Urinary bladder (tissue), 2 donors: ENCODE data around the gene CNP. TPM values are rescaled to one million over a fixed set of nuclear protein-coding genes. Genes with fewer than 3 reads are reported as not detected.

Experiments
- polyA plus RNA-seq: library from polyadenylated mRNA; stranded (reverse); fragments of 200-250 nt; gene quantifications from one replicate; pipeline ENCODE4 v1.2.3, GENCODE V29; 2013
- total RNA-seq: library from RNA; depleted of rRNA; stranded (reverse); fragments of >200 nt; gene quantifications from one replicate; pipeline ENCODE4 v1.2.3, GENCODE V29; 2014
- donor health status: healthy.

The CNP gene
- total and polyA plus RNA-seq, 2 donors = 28.7 to 66.6 TPM

Other genes starting within 250 kb of the CNP start
- gene HAP1, start 232.2 kb upstream of the CNP start, total RNA-seq = not detected
- gene HAP1, start 232.2 kb upstream of the CNP start, polyA plus RNA-seq = 0.27 TPM
- 51.4 TPM for gene JUP, start 180.1 kb upstream of the CNP start, total RNA-seq
- gene JUP, start 180.1 kb upstream of the CNP start, polyA plus RNA-seq = 53.8 TPM
- gene P3H4, start 154.8 kb upstream of the CNP start, total RNA-seq = 32.1 TPM
- 11.5 TPM for gene P3H4, start 154.8 kb upstream of the CNP start, polyA plus RNA-seq
- gene FKBP10, start 153.8 kb upstream of the CNP start, total RNA-seq = 166 TPM
- 84.5 TPM for gene FKBP10, start 153.8 kb upstream of the CNP start, polyA plus RNA-seq
- 40.8 TPM for gene NT5C3B, start 130.6 kb upstream of the CNP start, total RNA-seq
- gene NT5C3B, start 130.6 kb upstream of the CNP start, polyA plus RNA-seq = 67.9 TPM
- gene KLHL10, start 129.0 kb upstream of the CNP start, total RNA-seq = 0.48 TPM
- 0.71 TPM for gene KLHL10, start 129.0 kb upstream of the CNP start, polyA plus RNA-seq
- gene KLHL11, start 101.4 kb upstream of the CNP start, total RNA-seq = 35.0 TPM
- 3.8 TPM for gene KLHL11, start 101.4 kb upstream of the CNP start, polyA plus RNA-seq
- 64.1 TPM for gene ACLY, start 47.8 kb upstream of the CNP start, total RNA-seq
- gene ACLY, start 47.8 kb upstream of the CNP start, polyA plus RNA-seq = 51.7 TPM
- gene ODAD4, start 36.2 kb upstream of the CNP start, total RNA-seq = 1.4 TPM
- gene ODAD4, start 36.2 kb upstream of the CNP start, polyA plus RNA-seq = 2.0 TPM
- gene DNAJC7, start 50.6 kb downstream of the CNP start, total RNA-seq = 69.9 TPM
- gene DNAJC7, start 50.6 kb downstream of the CNP start, polyA plus RNA-seq = 55.2 TPM
- gene NKIRAS2, start 53.3 kb downstream of the CNP start, total RNA-seq = 14.4 TPM
- 52.0 TPM for gene NKIRAS2, start 53.3 kb downstream of the CNP start, polyA plus RNA-seq
- 0.95 TPM for gene C17orf113, start 83.8 kb downstream of the CNP start, total RNA-seq
- gene C17orf113, start 83.8 kb downstream of the CNP start, polyA plus RNA-seq = 1.5 TPM
- 1.2 TPM for gene ZNF385C, start 131.7 kb downstream of the CNP start, total RNA-seq
- 0.65 TPM for gene ZNF385C, start 131.7 kb downstream of the CNP start, polyA plus RNA-seq
- 7.6 TPM for gene DHX58, start 145.9 kb downstream of the CNP start, total RNA-seq
- gene DHX58, start 145.9 kb downstream of the CNP start, polyA plus RNA-seq = 16.1 TPM
- 14.1 TPM for gene KAT2A, start 154.6 kb downstream of the CNP start, total RNA-seq
- gene KAT2A, start 154.6 kb downstream of the CNP start, polyA plus RNA-seq = 44.3 TPM
- gene HSPB9, start 156.0 kb downstream of the CNP start, total RNA-seq = not detected
- 0.11 TPM for gene HSPB9, start 156.0 kb downstream of the CNP start, polyA plus RNA-seq
- 40.5 TPM for gene RAB5C, start 188.2 kb downstream of the CNP start, total RNA-seq
- gene RAB5C, start 188.2 kb downstream of the CNP start, polyA plus RNA-seq = 198 TPM
- 0.79 TPM for gene KCNH4, start 214.3 kb downstream of the CNP start, total RNA-seq
- 0.49 TPM for gene KCNH4, start 214.3 kb downstream of the CNP start, polyA plus RNA-seq
- not detected for gene HCRT, start 218.7 kb downstream of the CNP start, total RNA-seq
- not detected for gene HCRT, start 218.7 kb downstream of the CNP start, polyA plus RNA-seq
- 6.7 TPM for gene GHDC, start 227.7 kb downstream of the CNP start, total RNA-seq
- gene GHDC, start 227.7 kb downstream of the CNP start, polyA plus RNA-seq = 32.0 TPM